CD4-positive, alpha-beta T cell (primary cell): ENCODE data around the gene AMDHD2. TPM values are rescaled to one million over a fixed set of nuclear protein-coding genes. Genes with fewer than 3 reads are reported as not detected.

Source experiments
- ATAC-seq: fragments of 200-7000 bp; cut with Tn5 transposase; one replicate; pipeline ENCODE4 v1.10.0; 2022; ENCODE audit warnings: mild to moderate bottlenecking; ENCODE audit not compliant: poor library complexity
- CTCF ChIA-PET: fragments of 350-600 bp; sonication (Branson Sonifier 250); formaldehyde crosslinking; loops from one replicate; lab custom pipeline; 2021; ENCODE audit warnings: antibody characterized with exemption, inconsistent platforms; lab: Charles Lee
- POLR2A ChIA-PET: fragments of 350-600 bp; sonication (Branson Sonifier 250); formaldehyde crosslinking; loops from one replicate; lab custom pipeline; 2021; ENCODE audit warnings: antibody characterized with exemption, inconsistent platforms; lab: Charles Lee
- DNase-seq, 14 experiments: peaks; one replicate each; pipeline ENCODE4 v3.0.0-alpha.2; 2013 to 2020; ENCODE audit warnings: mixed read lengths in 2 of 14
- H3K27ac ChIP-seq, 2 donors: one replicate each; pipeline versions ENCODE4 v1.5.1 to v1.7.0; 2013; ENCODE audit warnings: low read length in 2 of 2, low read depth in 1 of 2, mild to moderate bottlenecking in 1 of 2
- H3K27me3 ChIP-seq, 2 experiments: 1 replicate in 1 of 2; 2 replicates in 1 of 2; pipeline versions ENCODE4 v1.6.1 to v1.7.0; 2013; ENCODE audit warnings: low read length in 2 of 2, control low read depth in 1 of 2, mild to moderate bottlenecking in 1 of 2, moderate library complexity in 1 of 2; ENCODE audit not compliant: insufficient read depth in 2 of 2, control insufficient read depth in 1 of 2
- H3K36me3 ChIP-seq: one replicate; pipeline ENCODE4 v1.6.1; 2013; ENCODE audit warnings: low read length, control low read depth; ENCODE audit not compliant: insufficient read depth
- H3K4me1 ChIP-seq: one replicate; pipeline ENCODE4 v1.6.1; 2013; ENCODE audit warnings: low read length, control low read depth; ENCODE audit not compliant: insufficient read depth
- H3K4me3 ChIP-seq: one replicate; pipeline ENCODE4 v1.5.1; 2013; ENCODE audit warnings: mild to moderate bottlenecking, low read length, moderate library complexity
- H3K9me3 ChIP-seq, 2 experiments: 1 replicate in 1 of 2; 2 replicates in 1 of 2; pipeline versions ENCODE4 v1.6.1 to v1.7.0; 2013; ENCODE audit warnings: low read length in 2 of 2, mild to moderate bottlenecking in 2 of 2, control low read depth in 1 of 2, moderate library complexity in 1 of 2; ENCODE audit not compliant: control insufficient read depth in 1 of 2, insufficient read depth in 1 of 2
- H3K27ac Mint-ChIP-seq: one replicate; pipeline ENCODE4 v1.8.0; 2020; ENCODE audit warnings: mixed read lengths
- H3K27me3 Mint-ChIP-seq: one replicate; pipeline ENCODE4 v1.8.0; 2021; ENCODE audit warnings: mixed read lengths
- H3K36me3 Mint-ChIP-seq: one replicate; pipeline ENCODE4 v1.8.0; 2021; ENCODE audit warnings: low read depth, mixed read lengths
- H3K4me1 Mint-ChIP-seq: one replicate; pipeline ENCODE4 v1.8.0; 2021; ENCODE audit warnings: low read depth, mixed read lengths
- H3K4me3 Mint-ChIP-seq: one replicate; pipeline ENCODE4 v1.8.0; 2020; ENCODE audit warnings: mild to moderate bottlenecking, mixed read lengths
- H3K9me3 Mint-ChIP-seq: one replicate; pipeline ENCODE4 v1.8.0; 2020; ENCODE audit warnings: mixed read lengths
- intact Hi-C, 2 experiments: fragments of 100-400 bp; cut with DNase I in 1 of 2; cut with micrococcal nuclease in 1 of 2; formaldehyde crosslinking; loops; one replicate each; pipeline versions ENCODE4 v1.15.1 to v1.9.0; 2023 to 2025; cut with DNase I, micrococcal nuclease
- total RNA-seq, 174 experiments: library from RNA in 2 of 174; stranded (reverse) in 2 of 174; gene quantifications; one replicate each; pipeline ENCODE4 v1.2.3 and lab custom pipeline; 2021 to 2026
- TF ChIP-seq, protein P1 (sequence below): fragments of 200-600 bp; IDR thresholded peaks from one replicate; pipeline ENCODE4 v1.8.0; 2022; ENCODE audit warnings: antibody characterized with exemption, mild to moderate bottlenecking

AMDHD2 gene
- total RNA-seq, 2 experiments from 2014 or later, result 171 to 177 TPM

DNA sequence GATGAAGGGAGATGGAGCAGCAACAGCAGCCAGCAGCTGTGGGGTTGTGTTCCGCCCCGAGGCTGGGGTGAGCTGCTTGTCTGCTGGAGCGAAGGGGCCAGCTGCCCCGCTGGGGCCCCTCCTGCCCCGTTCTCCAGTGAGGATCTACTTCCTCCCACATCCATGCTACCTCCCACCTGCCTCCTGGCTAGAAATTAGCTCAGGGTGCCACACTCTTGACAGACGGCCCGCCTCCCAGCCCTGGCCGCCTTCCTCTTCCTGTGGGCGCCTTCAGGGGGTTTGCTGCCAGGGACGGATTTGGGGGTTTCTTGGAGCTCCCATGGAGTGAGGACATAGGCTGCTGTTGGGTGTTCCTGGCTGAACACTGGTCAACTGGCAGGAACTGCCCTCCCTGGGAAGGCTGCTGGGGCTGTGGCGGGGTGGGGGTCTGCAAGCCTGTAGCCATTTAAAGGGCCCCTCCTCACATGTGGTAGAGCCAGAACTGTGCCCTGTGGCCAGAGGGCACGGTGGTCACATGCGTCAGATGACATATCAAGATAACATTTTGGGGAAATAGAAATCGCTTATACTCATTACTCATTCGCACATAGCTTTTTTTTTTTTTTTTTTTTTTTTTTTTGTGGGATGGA, 32.2 kb upstream of the AMDHD2 start:
- Histone ChIP-seq H3K27me3 (no peaks in the 10 kb centered on the region), H3K4me3 (no peak overlapping the region), H3K4me1 (peaks cover 17% of the 10 kb centered on the region), H3K9me3 (no peaks in the 10 kb centered on the region), H3K27ac (no peak overlapping the region), H3K36me3 (no peaks in the 10 kb centered on the region)
- CTCF ChIA-PET, result interaction anchor here (0.6 kb wide), 2 partner anchors 73 to 293 kb away, joined by 3 read pairs; no protein-coding TSS in a partner anchor
- no peak for ATAC-seq
- intact Hi-C loops, result loop anchor here (1.0 to 5.0 kb wide), 5 partner anchors 56 to 461 kb away; partner anchors contain the start of genes ABCA3 (in 2 of the 2), CASKIN1 (in 1 of the 2), CCNF (in 1 of the 2) and NHERF2 (in 1 of the 2)
- TF ChIP-seq, protein P1, sequence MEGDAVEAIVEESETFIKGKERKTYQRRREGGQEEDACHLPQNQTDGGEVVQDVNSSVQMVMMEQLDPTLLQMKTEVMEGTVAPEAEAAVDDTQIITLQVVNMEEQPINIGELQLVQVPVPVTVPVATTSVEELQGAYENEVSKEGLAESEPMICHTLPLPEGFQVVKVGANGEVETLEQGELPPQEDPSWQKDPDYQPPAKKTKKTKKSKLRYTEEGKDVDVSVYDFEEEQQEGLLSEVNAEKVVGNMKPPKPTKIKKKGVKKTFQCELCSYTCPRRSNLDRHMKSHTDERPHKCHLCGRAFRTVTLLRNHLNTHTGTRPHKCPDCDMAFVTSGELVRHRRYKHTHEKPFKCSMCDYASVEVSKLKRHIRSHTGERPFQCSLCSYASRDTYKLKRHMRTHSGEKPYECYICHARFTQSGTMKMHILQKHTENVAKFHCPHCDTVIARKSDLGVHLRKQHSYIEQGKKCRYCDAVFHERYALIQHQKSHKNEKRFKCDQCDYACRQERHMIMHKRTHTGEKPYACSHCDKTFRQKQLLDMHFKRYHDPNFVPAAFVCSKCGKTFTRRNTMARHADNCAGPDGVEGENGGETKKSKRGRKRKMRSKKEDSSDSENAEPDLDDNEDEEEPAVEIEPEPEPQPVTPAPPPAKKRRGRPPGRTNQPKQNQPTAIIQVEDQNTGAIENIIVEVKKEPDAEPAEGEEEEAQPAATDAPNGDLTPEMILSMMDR, result no peak
- Mint-ChIP-seq H3K9me3 (no peaks in the 10 kb centered on the region), H3K27ac (no peak overlapping the region), H3K4me3 (no peak overlapping the region), H3K4me1 (peaks cover 12% of the 10 kb centered on the region), H3K27me3 (no peaks in the 10 kb centered on the region), H3K36me3 (no peaks in the 10 kb centered on the region)
- peak in 1 of 14 experiments; percentile 48 for DNase-seq
- POLR2A ChIA-PET, result interaction anchor here (0.9 to 1.9 kb wide), 2 partner anchors 13 to 25 kb away, joined by 3 to 5 read pairs; partner anchors contain the start of gene TBC1D24

DNA sequence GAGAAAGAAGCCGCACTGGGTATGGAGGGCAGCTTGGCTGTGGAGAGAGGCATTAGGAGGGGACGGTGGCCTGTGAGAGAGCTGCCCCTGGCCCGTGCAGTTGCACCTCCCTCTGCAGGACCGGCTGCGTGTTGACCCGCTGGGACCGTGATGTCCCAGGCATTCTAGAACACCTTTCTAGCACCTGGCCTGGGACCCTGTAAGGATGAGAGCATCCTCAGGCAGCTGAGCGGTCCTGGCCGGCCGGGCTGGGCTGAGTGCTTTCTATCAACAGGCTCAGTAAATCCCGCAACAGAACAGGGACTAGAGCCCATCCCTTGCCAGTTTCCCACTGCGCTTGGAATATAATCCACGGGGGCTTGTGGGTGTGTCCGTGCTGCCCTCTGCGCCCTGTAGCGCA, 30.6 kb upstream of the AMDHD2 start:
- DNase-seq, result no peak
- intact Hi-C loops, result loop anchor here (5.0 kb wide), 4 partner anchors 57 to 462 kb away; partner anchors contain the start of genes CASKIN1 (in 1 of the 2), CCNF (in 1 of the 2) and NHERF2 (in 1 of the 2)
- Histone ChIP-seq H3K27me3 (no peaks in the 10 kb centered on the region), H3K4me3 (no peak overlapping the region), H3K9me3 (no peaks in the 10 kb centered on the region), H3K4me1 (peaks cover 17% of the 10 kb centered on the region), H3K27ac (no peak overlapping the region), H3K36me3 (no peaks in the 10 kb centered on the region)
- Mint-ChIP-seq H3K27me3 (no peaks in the 10 kb centered on the region), H3K4me3 (no peak overlapping the region), H3K4me1 (peaks cover 12% of the 10 kb centered on the region), H3K36me3 (no peaks in the 10 kb centered on the region), H3K9me3 (no peaks in the 10 kb centered on the region), H3K27ac (no peak overlapping the region)
- ChIA-PET CTCF (no interaction called here), POLR2A (no interaction called here)
- TF ChIP-seq, protein P1, result no peak
- ATAC-seq, result no peak

DNA sequence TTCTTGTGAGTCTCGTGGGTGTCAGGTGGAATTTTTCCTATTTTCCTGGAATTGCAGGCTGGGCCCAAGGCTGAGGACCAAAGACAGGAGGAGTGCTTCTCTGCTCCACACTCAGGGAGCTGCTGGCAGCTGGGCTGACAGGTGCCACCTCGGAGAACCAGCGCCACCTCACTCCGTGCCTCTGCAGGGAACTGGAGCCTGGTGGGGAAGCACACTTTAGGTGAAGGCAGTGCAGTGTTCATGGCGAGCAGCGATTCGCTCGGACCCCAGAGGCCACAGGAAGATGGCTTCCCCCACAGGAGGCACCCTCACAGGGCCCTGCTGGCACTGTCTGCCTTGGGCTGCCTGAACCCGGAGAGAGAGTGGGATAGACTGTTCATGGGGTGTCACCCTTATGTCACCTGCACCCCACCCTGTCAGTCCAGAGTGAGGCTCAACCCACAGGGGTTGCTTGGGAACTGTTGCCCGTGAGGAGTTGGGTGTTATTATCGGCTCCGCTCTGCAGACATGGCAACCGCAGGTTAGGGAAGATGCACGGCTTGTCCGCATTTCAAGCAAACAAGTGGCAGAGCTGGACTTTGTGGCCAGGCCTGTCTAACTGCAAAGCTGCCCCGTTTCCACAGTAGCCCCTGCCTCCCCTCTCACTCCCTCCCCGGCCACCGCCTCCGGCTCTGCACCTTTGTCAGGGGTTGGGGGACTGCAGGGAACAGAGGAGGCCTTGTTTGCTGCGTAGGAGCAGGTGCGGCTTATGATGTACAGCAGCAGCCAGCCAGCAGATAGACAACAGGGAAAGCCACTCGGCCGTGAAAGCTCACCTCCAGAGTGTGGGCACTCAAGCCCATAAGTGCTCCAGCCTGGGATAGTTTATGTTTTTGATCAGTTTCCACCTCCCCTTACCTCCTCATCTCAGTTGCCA, 29.7 kb upstream of the AMDHD2 start:
- POLR2A ChIA-PET, result no interaction called here
- no peak overlapping the region for H3K27ac Mint-ChIP-seq
- no peak for ATAC-seq

More for the DNA sequence above, 29.7 kb upstream of the AMDHD2 start:
- no peaks in the 10 kb centered on the region for H3K27me3 ChIP-seq
- H3K36me3 ChIP-seq, result no peaks in the 10 kb centered on the region
- H3K4me1 Mint-ChIP-seq, result peaks cover 12% of the 10 kb centered on the region
- CTCF ChIA-PET, result no interaction called here
- H3K4me1 ChIP-seq, result peaks cover 17% of the 10 kb centered on the region
- H3K27ac ChIP-seq, result no peak overlapping the region
- intact Hi-C loops, result no loop called here
- H3K4me3 ChIP-seq, result no peak overlapping the region
- no peak for DNase-seq
- no peaks in the 10 kb centered on the region for H3K9me3 ChIP-seq
- H3K27me3 Mint-ChIP-seq, result no peaks in the 10 kb centered on the region
- H3K9me3 Mint-ChIP-seq, result no peaks in the 10 kb centered on the region
- no peak overlapping the region for H3K4me3 Mint-ChIP-seq
- TF ChIP-seq, protein P1, result no peak
- no peaks in the 10 kb centered on the region for H3K36me3 Mint-ChIP-seq
